Umbilical cord (tissue), 2 donors: Measurements from ENCODE around the gene D2HGDH. TPM values are rescaled to one million over a fixed set of nuclear protein-coding genes. Genes with fewer than 3 reads are reported as not detected.
A peak's percentile ranks its signal among the peaks of the same experiment; 100 is the strongest.
"Not testable (repeated sequence)": the region's sequence is repeated elsewhere in the genome, so short reads cannot be mapped to it uniquely, and the experiment has no call there.

Source experiments
- DNase-seq: peaks from one replicate; pipeline ENCODE4 v3.0.0-alpha.2; 2015; ENCODE audit warnings: low spot score
- total RNA-seq: library from RNA; depleted of rRNA; stranded (reverse); fragments of >200 nt; gene quantifications from one replicate; pipeline ENCODE4 v1.2.3, GENCODE V29; 2014; ENCODE audit warnings: low replicate concordance; ENCODE audit not compliant: insufficient read depth

The D2HGDH gene
- total RNA-seq, 1 donor from 2014 or later, result 8.4 TPM

- DNase-seq, result no peak
Observed at GRCh38 chr2:241724975-241725870, 9.2 kb upstream of the D2HGDH start.

DNA sequence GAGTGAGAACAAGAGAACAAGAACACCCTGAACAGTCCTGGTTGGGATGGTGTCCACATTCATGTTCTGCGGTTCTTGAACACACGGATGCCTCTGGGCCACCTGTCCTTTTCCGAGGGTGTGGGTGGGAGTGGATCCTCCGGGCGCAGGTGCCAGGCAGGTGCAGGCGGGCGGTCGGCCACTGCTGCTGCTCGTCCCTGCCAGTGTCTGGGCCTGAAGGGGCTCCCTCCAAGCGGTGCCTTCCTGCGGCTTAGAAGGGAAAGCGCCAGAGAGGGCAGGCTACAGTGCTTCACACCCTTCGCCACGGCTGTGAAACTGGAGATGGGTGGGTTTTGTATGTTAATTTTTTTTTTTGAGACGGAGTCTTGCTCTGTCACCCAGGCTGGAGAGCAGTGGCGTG is 8.0 kb upstream of the D2HGDH start:
- no peak for DNase-seq

DNA sequence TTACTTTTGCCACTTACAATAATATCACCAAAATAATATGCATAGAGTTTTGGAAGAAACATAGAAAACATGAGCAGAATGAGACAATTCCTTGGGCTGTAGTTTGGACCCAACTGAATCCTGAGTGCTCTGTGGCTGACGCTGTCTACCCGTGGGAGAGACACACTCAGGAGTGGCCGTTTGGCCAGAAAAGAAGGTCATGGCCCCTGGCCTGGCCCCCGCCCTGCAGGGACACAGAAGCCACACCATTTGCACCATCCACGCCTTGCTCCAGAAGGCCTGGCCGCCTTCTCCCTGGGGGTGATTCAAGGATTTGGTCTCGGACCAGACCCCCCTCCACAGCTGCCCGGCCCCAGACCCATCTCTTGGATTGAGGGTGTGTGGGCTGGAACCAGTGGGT is 6.4 kb upstream of the D2HGDH start:
- no peak for DNase-seq

- DNase-seq, result no peak
Observed at GRCh38 chr2:241728627-241729026, 5.8 kb upstream of the D2HGDH start.

DNA sequence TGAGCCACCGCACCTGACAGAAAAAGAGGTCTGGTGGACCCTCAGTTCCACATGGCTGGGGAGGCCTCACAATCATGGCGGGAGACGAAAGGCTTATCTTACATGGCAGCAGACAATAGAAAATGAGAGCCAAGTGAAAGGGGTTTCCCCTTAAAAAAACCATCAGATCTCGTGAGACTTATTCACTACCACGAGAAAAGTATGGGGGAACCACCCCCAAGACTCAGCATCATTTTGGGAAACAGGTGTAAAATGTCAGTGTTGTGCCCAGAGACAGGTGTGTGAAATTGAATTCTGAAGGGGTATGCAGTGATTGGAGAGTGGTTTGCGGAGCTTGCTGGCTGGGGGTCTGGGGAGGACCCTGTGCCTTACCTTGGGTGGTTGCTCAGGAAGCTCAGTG is 4.6 kb upstream of the D2HGDH start:
- DNase-seq, result no peak

GRCh38 chr2:241730671-241731293 is 3.6 kb upstream of the D2HGDH start:
- peak; percentile 43 for DNase-seq

- DNase-seq, result peak; percentile 11
Observed at GRCh38 chr2:241732513-241733186, 1.8 kb upstream of the D2HGDH start.

DNA sequence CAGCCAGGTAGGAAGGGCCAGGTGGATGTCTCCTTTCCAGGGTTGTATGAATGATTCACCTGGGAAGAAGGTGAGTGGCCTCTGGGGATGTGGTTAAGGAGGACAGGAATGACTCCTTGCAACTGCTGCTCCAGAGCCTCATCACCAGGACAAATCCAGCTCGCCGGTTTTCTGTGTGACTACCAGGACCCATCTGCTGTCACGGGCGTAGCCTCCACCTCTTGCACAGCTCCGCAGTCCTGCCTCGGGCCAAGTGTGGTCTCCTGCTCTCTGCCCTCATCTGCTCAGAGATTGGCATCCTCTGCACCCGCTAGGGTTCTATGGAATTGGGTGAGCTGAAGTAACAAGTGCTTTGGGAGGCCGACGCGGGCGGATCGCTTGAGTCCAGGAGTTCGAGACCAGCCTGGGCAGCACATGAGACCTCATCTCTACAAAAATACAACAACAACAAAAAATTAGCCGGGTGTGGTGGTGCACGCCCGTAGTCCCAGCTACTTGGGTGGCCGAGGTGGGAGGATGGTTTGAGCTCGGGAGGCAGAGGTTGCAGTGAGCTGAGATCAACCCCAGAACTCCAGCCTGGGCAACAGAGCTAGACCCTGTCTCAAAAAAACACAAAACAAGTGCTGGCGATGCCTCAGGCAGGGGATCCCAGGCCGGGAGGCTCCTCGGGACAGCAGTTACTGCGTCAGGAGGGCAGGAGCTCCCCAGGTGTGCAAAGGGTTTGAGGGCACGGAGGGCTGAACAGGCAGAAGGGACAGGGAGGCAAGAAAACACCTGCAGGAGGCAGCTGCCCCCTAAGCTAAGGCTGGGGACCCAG is 831 bp upstream of the D2HGDH start:
- no peak for DNase-seq

GRCh38 chr2:241734208-241734466 is 293 bp upstream of the D2HGDH start:
- no peak for DNase-seq

DNA sequence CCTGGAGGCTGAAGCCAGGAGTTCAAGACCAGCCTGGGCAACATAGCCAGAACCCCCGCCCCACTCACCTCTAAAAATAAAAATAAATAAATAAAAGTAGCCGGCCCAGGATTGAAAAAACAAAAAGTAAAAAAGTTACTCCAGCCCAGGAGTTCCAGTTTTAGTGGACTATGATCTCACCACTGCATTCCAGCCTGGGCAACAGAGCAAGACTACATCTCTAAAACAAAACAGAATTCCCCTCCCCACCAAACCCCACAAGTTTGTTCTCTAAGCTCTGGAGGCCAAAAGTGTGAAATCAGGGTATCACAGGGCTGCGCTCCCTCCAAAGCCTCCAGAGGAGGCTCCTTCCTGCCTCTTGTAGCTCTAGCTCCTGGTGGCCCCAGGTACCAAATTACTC is 1.7 kb downstream of the D2HGDH start:
- DNase-seq, result no peak

- DNase-seq, result no peak
Observed at GRCh38 chr2:241738040-241738686, 3.7 kb downstream of the D2HGDH start.

DNA sequence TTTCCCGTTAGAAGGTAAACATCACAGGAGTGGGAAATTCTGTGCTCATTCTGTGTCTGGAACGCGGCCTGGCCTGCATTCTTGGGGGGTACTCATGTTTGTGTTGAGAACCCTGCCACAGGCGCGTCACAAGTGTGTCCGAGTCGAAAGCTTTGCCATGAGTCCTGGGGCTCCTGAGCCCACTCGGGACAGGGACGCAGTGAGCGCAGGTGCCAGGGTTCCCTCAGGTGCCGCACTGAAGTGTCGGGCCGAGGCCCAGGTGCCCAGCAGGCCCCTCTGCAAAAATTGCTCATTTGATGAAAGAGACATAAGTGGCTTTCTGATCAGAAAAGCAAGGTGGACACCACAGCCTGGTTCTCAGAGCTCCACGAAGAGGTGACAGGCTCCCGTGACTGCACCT is 4.7 kb downstream of the D2HGDH start:
- DNase-seq, result no peak

GRCh38 chr2:241739651-241740050 is 5.2 kb downstream of the D2HGDH start:
- no peak for DNase-seq

DNA sequence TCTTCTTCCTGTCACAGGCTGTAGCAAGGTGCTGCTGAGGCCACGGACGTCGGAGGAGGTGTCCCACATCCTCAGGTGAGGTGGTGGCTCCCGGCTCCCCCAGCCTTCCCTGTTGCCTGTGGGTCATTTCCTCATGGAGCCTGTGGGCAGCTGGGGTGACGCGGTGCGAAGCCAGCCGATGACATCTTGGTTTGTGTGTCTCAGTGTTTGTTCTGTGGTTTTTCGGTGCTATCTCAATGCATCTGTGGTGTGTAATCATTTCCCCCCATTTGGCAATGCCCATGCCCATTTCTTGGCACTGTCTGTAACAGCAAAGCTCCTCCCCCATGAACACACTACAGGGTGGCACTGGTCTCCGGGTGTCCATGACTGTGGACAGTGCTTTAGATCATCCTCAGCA is 6.6 kb downstream of the D2HGDH start:
- DNase-seq, result no peak

DNA sequence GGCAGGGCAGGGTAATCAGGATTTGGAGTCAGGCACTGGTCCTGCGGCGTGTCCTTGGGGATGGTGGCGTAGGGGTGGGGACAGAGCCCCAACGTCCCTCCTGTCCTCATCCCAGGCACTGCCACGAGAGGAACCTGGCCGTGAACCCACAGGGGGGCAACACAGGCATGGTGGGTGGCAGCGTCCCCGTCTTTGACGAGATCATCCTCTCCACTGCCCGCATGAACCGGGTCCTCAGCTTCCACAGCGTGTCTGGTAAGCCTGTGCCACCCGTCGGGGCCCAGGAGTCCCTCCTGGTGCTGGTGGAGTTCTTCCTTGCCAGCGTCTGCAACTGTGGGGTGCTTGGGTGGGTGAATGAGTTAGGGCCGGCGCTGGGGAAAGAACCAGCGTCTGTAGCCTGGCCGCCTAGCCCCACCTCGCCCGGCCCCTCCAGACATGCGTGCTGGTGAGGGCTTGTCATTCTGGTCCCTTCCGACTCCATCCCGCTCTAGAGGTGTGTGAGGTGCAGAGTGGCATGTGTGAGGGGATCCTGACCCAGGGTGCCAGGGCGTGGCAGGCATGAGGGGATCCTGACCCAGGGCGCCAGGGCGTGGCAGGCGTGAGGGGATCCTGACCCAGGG is 8.0 kb downstream of the D2HGDH start:
- no peak for DNase-seq

DNA sequence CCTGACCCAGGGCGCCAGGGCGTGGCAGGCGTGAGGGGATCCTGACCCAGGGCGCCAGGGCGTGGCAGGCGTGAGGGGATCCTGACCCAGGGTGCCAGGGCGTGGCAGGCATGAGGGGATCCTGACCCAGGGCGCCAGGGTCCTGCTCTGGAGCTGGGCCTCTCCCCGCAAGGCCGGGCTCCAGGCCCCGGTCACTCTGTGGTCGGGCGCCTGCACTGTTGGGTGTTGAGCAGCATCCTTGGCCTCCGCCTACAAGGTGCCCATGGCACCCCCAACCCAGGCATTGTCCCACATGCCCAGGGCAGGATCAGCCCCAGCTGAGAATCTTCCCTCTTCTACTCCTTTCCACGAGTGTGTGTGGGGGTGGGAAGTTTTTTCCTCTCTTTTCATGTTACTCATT is 8.6 kb downstream of the D2HGDH start:
- DNase-seq, result not testable (repeated sequence)

DNA sequence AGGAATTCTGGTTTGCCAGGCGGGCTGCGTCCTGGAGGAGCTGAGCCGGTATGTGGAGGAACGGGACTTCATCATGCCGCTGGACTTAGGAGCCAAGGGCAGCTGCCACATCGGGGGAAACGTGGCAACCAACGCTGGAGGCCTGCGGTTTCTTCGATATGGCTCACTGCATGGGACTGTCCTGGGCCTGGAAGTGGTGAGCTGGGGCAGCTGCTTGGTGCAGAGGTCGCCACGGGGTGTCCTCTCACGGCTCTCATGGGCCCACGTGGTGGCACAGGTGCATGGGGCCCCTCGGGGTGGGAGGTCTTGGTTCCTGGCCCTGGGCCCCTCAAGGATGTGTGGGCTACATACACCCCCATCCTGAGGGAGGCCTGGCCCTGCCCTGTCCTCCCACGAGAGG is 9.2 kb downstream of the D2HGDH start:
- no peak for DNase-seq

- DNase-seq, result no peak
Observed at GRCh38 chr2:241744028-241744754, 9.8 kb downstream of the D2HGDH start.

GRCh38 chr2:241745276-241745675 is 10.8 kb downstream of the D2HGDH start:
- DNase-seq, result no peak

- no peak for DNase-seq
Observed at GRCh38 chr2:241746084-241746483, 11.7 kb downstream of the D2HGDH start.
